ENCODE measurements around the gene ST8SIA6. TPM values are rescaled to one million over a fixed set of nuclear protein-coding genes. Genes with fewer than 3 reads are reported as not detected.

ST8SIA6 gene
- total RNA-seq, 2 donors from 2014 or later = 1.5 to 8.9 TPM

DNA sequence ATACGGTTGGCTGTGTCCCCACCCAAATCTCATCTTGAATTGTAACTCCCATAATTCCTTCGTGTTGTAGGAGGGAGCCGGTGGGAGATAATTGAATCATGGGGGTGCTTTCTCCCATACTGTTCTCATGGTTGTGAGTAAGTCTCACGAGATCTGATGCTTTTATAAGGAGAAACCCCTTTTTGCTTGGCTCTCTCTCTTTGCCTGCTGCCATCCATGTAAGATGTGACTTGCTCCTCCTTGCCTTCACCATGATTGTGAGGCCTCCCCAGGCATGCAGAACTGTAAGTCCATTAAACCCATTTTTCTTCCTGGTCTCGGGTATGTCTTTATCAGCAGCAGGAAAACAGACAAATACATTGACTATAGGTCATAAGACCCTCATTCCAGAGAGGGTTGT is 15.9 kb upstream of the ST8SIA6 start:
- DNase-seq (ENCODE audit: low spot score) (no peak), ATAC-seq (ENCODE audit: insufficient number of reproducible peaks, low FRiP score, low read depth) (no peak)
- H3K27me3 ChIP-seq (replicated peaks; ENCODE audit: insufficient read depth) = no peaks in the 10 kb centered on the region
- no peaks in the 10 kb centered on the region for H3K36me3 ChIP-seq
- H3K27ac ChIP-seq = no peak overlapping the region
- TF ChIP-seq, protein P1, sequence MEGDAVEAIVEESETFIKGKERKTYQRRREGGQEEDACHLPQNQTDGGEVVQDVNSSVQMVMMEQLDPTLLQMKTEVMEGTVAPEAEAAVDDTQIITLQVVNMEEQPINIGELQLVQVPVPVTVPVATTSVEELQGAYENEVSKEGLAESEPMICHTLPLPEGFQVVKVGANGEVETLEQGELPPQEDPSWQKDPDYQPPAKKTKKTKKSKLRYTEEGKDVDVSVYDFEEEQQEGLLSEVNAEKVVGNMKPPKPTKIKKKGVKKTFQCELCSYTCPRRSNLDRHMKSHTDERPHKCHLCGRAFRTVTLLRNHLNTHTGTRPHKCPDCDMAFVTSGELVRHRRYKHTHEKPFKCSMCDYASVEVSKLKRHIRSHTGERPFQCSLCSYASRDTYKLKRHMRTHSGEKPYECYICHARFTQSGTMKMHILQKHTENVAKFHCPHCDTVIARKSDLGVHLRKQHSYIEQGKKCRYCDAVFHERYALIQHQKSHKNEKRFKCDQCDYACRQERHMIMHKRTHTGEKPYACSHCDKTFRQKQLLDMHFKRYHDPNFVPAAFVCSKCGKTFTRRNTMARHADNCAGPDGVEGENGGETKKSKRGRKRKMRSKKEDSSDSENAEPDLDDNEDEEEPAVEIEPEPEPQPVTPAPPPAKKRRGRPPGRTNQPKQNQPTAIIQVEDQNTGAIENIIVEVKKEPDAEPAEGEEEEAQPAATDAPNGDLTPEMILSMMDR (IDR thresholded peaks at IDR 0.05) = no peak
- no peaks in the 10 kb centered on the region for H3K9me3 ChIP-seq
- H3K4me3 ChIP-seq = no peak overlapping the region
- H3K4me1 ChIP-seq (ENCODE audit: control insufficient read depth in 1 of 2, low read depth in 2 of 2) = no peaks in the 10 kb centered on the region

DNA sequence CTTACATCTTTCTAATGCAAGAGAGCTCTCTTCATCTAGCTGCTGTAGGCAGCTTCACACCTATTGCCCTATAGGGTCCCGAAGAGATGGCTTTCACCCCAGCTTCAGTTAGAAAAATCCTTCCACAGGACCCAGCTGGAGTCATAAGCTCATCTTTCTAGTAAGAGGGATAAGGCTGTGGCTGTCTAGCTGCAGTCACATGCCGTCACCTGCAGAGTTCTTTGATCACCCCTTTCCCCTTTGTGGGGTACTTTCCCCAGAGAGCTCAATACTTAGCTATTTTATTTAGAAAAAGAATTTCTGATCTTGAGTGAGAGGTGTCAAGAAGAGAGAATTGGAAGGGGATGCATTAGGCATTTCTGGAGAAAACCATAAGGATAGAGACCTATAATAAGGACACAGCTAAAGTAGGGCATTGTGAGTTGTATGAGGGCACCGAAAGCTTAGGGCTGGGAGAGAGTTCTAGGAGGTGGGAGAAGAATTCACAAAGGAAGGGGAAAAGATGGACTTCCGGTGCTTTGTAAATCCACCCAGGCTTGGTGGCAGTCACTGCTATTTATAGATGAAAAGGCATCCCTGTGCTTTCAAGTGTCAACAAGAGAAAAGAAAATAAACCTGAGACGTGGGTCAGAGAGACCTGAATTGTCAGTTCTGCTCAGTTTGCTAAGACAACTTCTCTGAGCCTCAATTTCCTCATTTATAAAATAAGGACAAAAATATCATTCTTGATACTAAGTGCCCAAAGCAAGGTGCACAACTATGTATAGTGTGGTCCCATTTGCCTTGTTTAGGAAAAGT is 11.1 kb upstream of the ST8SIA6 start:
- H3K36me3 ChIP-seq = no peaks in the 10 kb centered on the region
- TF ChIP-seq, protein P1 (IDR thresholded peaks at IDR 0.05) = no peak
- H3K9me3 ChIP-seq = no peaks in the 10 kb centered on the region
- H3K27me3 ChIP-seq (replicated peaks; ENCODE audit: insufficient read depth) = no peaks in the 10 kb centered on the region
- DNase-seq (ENCODE audit: low spot score) = no peak
- no peaks in the 10 kb centered on the region for H3K4me1 ChIP-seq (ENCODE audit: control insufficient read depth in 1 of 2, low read depth in 2 of 2)
- H3K27ac ChIP-seq = no peak overlapping the region
- no peak for ATAC-seq (ENCODE audit: insufficient number of reproducible peaks, low FRiP score, low read depth)
- no peak overlapping the region for H3K4me3 ChIP-seq

DNA sequence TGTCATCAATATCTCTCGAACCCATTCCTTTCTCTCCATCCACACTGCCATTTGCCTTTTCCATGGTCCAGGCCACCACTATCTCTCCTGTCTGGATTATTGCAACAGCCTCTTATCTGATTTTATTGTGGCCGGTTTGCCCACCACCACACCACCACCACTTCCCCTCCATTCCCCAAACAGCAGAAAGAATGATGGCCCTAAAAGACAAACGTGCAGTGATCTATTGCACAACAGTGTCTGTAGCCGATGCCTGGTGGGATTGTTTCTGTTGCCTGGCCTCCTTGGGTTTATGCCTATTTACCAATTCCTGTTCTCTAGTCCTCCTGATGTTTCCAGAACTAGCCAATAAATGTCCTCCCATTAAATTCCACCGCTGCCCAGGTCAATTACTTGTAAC is 10.2 kb upstream of the ST8SIA6 start:
- no peaks in the 10 kb centered on the region for H3K4me1 ChIP-seq (ENCODE audit: control insufficient read depth in 1 of 2, low read depth in 2 of 2)
- H3K27me3 ChIP-seq (replicated peaks; ENCODE audit: insufficient read depth) = no peaks in the 10 kb centered on the region
- no peak for ATAC-seq (ENCODE audit: insufficient number of reproducible peaks, low FRiP score, low read depth)
- H3K36me3 ChIP-seq = no peaks in the 10 kb centered on the region
- no peak overlapping the region for H3K4me3 ChIP-seq
- DNase-seq (ENCODE audit: low spot score) = no peak
- H3K9me3 ChIP-seq = no peaks in the 10 kb centered on the region
- TF ChIP-seq, protein P1 (IDR thresholded peaks at IDR 0.05) = no peak
- no peak overlapping the region for H3K27ac ChIP-seq

DNA sequence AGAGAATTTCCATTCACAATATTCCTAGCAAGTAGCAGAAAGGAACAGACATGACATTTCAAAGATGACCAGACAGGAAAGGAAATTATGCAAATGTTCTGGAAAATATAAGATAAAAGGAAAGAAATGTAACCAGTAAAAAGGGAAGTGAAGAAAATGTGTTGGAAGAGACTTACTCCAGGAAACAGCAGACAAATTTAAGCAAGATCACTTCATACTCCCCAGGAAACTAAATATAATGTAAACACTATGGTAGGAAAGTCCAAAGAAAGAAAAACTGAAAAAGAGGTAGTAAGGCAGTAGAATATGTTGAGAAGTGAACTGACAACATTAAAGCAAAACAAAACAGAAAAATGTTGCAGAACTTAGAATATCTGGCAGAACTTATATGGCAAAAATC is 6.4 kb upstream of the ST8SIA6 start:
- TF ChIP-seq, protein P1 (IDR thresholded peaks at IDR 0.05) = no peak
- H3K9me3 ChIP-seq = no peaks in the 10 kb centered on the region
- no peak for ATAC-seq (ENCODE audit: insufficient number of reproducible peaks, low FRiP score, low read depth)
- no peak for DNase-seq (ENCODE audit: low spot score)
- no peaks in the 10 kb centered on the region for H3K27me3 ChIP-seq (replicated peaks; ENCODE audit: insufficient read depth)
- no peak overlapping the region for H3K4me3 ChIP-seq
- H3K4me1 ChIP-seq (ENCODE audit: control insufficient read depth in 1 of 2, low read depth in 2 of 2) = no peaks in the 10 kb centered on the region
- no peaks in the 10 kb centered on the region for H3K36me3 ChIP-seq
- H3K27ac ChIP-seq = no peak overlapping the region

DNA sequence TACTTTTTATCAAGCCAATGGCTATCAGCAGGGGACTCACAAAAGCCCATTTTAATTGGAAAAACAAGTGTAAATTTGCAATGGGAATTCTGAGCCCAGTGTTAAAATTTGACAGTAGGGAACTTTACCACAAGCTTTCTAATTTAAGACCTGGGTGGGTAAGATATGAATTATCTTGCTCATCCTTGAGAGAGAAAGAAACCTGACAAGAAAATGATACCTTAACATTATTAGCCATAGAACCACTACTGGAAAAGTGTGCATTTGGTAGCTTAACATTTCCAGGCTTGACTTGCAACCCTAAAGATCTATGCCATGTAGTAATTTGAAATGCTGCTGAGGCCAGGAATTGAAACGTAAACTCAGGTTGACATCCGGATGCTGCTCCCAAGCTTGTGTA is 2.7 kb upstream of the ST8SIA6 start:
- H3K36me3 ChIP-seq = no peaks in the 10 kb centered on the region
- H3K4me1 ChIP-seq (ENCODE audit: control insufficient read depth in 1 of 2, low read depth in 2 of 2) = peaks cover 13 to 17% of the 10 kb centered on the region in 2 donors
- DNase-seq (ENCODE audit: low spot score) (no peak), ATAC-seq (ENCODE audit: insufficient number of reproducible peaks, low FRiP score, low read depth) (no peak)
- no peak overlapping the region for H3K27ac ChIP-seq
- no peak overlapping the region for H3K4me3 ChIP-seq
- no peaks in the 10 kb centered on the region for H3K27me3 ChIP-seq (replicated peaks; ENCODE audit: insufficient read depth)
- no peaks in the 10 kb centered on the region for H3K9me3 ChIP-seq
- TF ChIP-seq, protein P1 (IDR thresholded peaks at IDR 0.05) = no peak

All from thoracic aorta (tissue), 2 donors.